IMR-90 (cell line): ENCODE measurements around the gene LRP1B. TPM values are rescaled to one million over a fixed set of nuclear protein-coding genes. Genes with fewer than 3 reads are reported as not detected.

ENCODE experiments used
- ATAC-seq: fragments of 200-7000 bp; cut with Tn5 transposase; 2 replicates; pipeline ENCODE4 v1.9.1; 2020; ENCODE audit warnings: low read depth, mild to moderate bottlenecking, moderate library complexity
- BruUV-seq: library from RNA; stranded (reverse); fragments of 400-500 nt; replicated peaks from 2 replicates; lab custom pipeline; 2021; lab: Mats Ljungman, UMichigan
- CTCF ChIA-PET: fragments of 300-600 bp; formaldehyde crosslinking; extraction: SDS; loops from one replicate; lab custom pipeline; 2021; ENCODE audit warnings: antibody characterized with exemption; lab: Yijun Ruan, JAX
- POLR2A ChIA-PET: fragments of 300-600 bp; sonication (Branson Sonifier 250); formaldehyde crosslinking; loops from one replicate; lab custom pipeline; 2022; ENCODE audit warnings: antibody characterized with exemption; ENCODE audit not compliant: unreplicated experiment; lab: Charles Lee
- DNase-seq: peaks from one replicate; pipeline ENCODE4 v3.0.0; 2013
- H2AFZ ChIP-seq: replicated peaks from 2 replicates; pipeline ENCODE3; 2013; ENCODE audit warnings: low read length, mild to moderate bottlenecking; ENCODE audit not compliant: poor library complexity
- H2AK5ac ChIP-seq: 2 replicates; pipeline ENCODE4 v1.6.1; 2013; ENCODE audit warnings: low read depth, low read length, inconsistent platforms
- H2AK9ac ChIP-seq: replicated peaks from 2 replicates; pipeline ENCODE3; 2013; ENCODE audit warnings: mild to moderate bottlenecking, low read depth, low read length, moderate library complexity; ENCODE audit not compliant: poor library complexity
- H2BK120ac ChIP-seq: 2 replicates; pipeline ENCODE4 v1.6.1; 2013; ENCODE audit warnings: low read depth, low read length, inconsistent platforms
- H2BK15ac ChIP-seq: 3 replicates; pipeline ENCODE4 v1.6.1; 2013; ENCODE audit warnings: low read depth, low read length, inconsistent platforms
- H2BK20ac ChIP-seq: 2 replicates; pipeline ENCODE4 v1.6.1; 2013; ENCODE audit warnings: low read depth, mild to moderate bottlenecking, inconsistent platforms, low read length, moderate library complexity
- H2BK5ac ChIP-seq: 2 replicates; pipeline ENCODE4 v1.6.1; 2013; ENCODE audit warnings: mild to moderate bottlenecking, low read depth, low read length, inconsistent platforms; ENCODE audit not compliant: poor library complexity, severe bottlenecking
- H3K14ac ChIP-seq: replicated peaks from 2 replicates; pipeline ENCODE4 v1.6.1; 2013; ENCODE audit warnings: low read depth, low read length, inconsistent platforms
- H3K18ac ChIP-seq: 2 replicates; pipeline ENCODE4 v1.6.1; 2013; ENCODE audit warnings: low read depth, low read length, control low read depth
- H3K23ac ChIP-seq: 2 replicates; pipeline ENCODE4 v1.6.1; 2013; ENCODE audit warnings: low read depth, low read length, inconsistent platforms
- H3K27ac ChIP-seq: 2 replicates; pipeline ENCODE4 v1.5.1; 2013; ENCODE audit warnings: mild to moderate bottlenecking, control low read depth, low read length; ENCODE audit not compliant: insufficient read depth
- H3K27me3 ChIP-seq: 2 replicates; pipeline ENCODE4 v1.6.1; 2013; ENCODE audit warnings: low read length; ENCODE audit not compliant: control insufficient read depth, insufficient read depth
- H3K36me3 ChIP-seq: 2 replicates; pipeline ENCODE4 v1.6.1; 2013; ENCODE audit warnings: low read length, mixed read lengths; ENCODE audit not compliant: control insufficient read depth, insufficient read depth
- H3K4ac ChIP-seq: 2 replicates; pipeline ENCODE4 v1.6.1; 2013; ENCODE audit warnings: low read depth, low read length, inconsistent platforms
- H3K4me1 ChIP-seq: 2 replicates; pipeline ENCODE4 v1.6.1; 2013; ENCODE audit warnings: low read length, mixed read lengths; ENCODE audit not compliant: control insufficient read depth, insufficient read depth
- H3K4me2 ChIP-seq: 2 replicates; pipeline ENCODE4 v1.6.1; 2013; ENCODE audit warnings: low read depth, mild to moderate bottlenecking, control low read depth, low read length, moderate library complexity
- H3K4me3 ChIP-seq: 2 replicates; pipeline ENCODE4 v1.5.1; 2013; ENCODE audit warnings: low read depth, mild to moderate bottlenecking, control low read depth, low read length, moderate library complexity; ENCODE audit not compliant: insufficient read depth
- H3K56ac ChIP-seq: 2 replicates; pipeline ENCODE4 v1.6.1; 2013; ENCODE audit warnings: low read length, inconsistent platforms; ENCODE audit not compliant: insufficient read depth; ENCODE audit errors: extremely low read depth
- H3K79me1 ChIP-seq, 2 experiments: 2 replicates each; pipeline ENCODE4 v1.6.1; 2013; ENCODE audit warnings: low read length in 2 of 2, inconsistent platforms in 1 of 2, low read depth in 1 of 2
- H3K9ac ChIP-seq: 2 replicates; pipeline ENCODE4 v1.6.1; 2013; ENCODE audit warnings: low read depth, low read length, control low read depth
- H3K9me1 ChIP-seq: 2 replicates; pipeline ENCODE4 v1.6.1; 2013; ENCODE audit warnings: low read length, inconsistent platforms; ENCODE audit not compliant: insufficient read depth
- H3K9me3 ChIP-seq: 2 replicates; pipeline ENCODE4 v1.6.1; 2013; ENCODE audit warnings: low read length; ENCODE audit not compliant: control insufficient read depth, insufficient read depth
- H4K20me1 ChIP-seq: 2 replicates; pipeline ENCODE4 v1.6.1; 2013; ENCODE audit warnings: low read length, inconsistent platforms; ENCODE audit not compliant: insufficient read depth
- H4K5ac ChIP-seq: 2 replicates; pipeline ENCODE4 v1.6.1; 2013; ENCODE audit warnings: mild to moderate bottlenecking, low read depth, low read length, control low read depth
- H4K8ac ChIP-seq, 2 experiments: 2 replicates each; pipeline ENCODE4 v1.6.1; 2013; ENCODE audit warnings: low read depth in 2 of 2, low read length in 2 of 2, control low read depth in 1 of 2, inconsistent platforms in 1 of 2
- H4K91ac ChIP-seq: 2 replicates; pipeline ENCODE4 v1.6.1; 2013; ENCODE audit warnings: low read depth, low read length, inconsistent platforms; ENCODE audit not compliant: insufficient read depth
- FOS ChIP-seq: fragments of 150-350 bp; IDR thresholded peaks from 2 replicates; pipeline ENCODE4 v1.6.1; 2016; ENCODE audit warnings: low read depth, low read length
- RCOR1 ChIP-seq: IDR thresholded peaks from 2 replicates; pipeline ENCODE4 v1.6.1; 2012; ENCODE audit warnings: mild to moderate bottlenecking, low read length, improper control_type of control experiment; ENCODE audit not compliant: insufficient replicate concordance
- WGBS, 2 experiments: methylation state at CpG; one replicate each; pipeline versions ENCODE4 v1.1.5 to v1.1.7; 2013; ENCODE audit warnings: missing lambda C conversion rate in 2 of 2; ENCODE audit not compliant: insufficient read length in 1 of 2; ENCODE audit errors: extremely low coverage in 2 of 2; 5-methylcytosine and 5-hydroxymethylcytosine counted together
- dilution Hi-C: fragments of 300-500 bp; cut with HindIII; formaldehyde crosslinking; loops from one replicate; pipeline ENCODE4 v1.14.3; 2018; ENCODE audit warnings: low sequenced_read_pairs; ENCODE audit not compliant: unreplicated experiment
- in situ Hi-C: fragments of 300-500 bp; cut with MboI; formaldehyde crosslinking; loops from 3 replicates; pipeline ENCODE4 v1.14.3; 2019; ENCODE audit warnings: low sequenced_read_pairs, inconsistent platforms, mixed read lengths
- intact Hi-C: fragments of 100-400 bp; cut with micrococcal nuclease; formaldehyde crosslinking; loops from 2 replicates; pipeline ENCODE4 v1.10.0; 2022
- polyA plus RNA-seq, 3 experiments: library from polyadenylated mRNA; depleted of rRNA; stranded (reverse); fragments of >200 nt; gene quantifications; 2 replicates each; pipeline ENCODE4 v1.2.3, GENCODE V29; 2012; ENCODE audit warnings: low replicate concordance in 1 of 3
- total RNA-seq: library from RNA; depleted of rRNA; stranded (reverse); fragments of >200 nt; gene quantifications from 2 replicates; pipeline ENCODE4 v1.2.3, GENCODE V29; 2012

Gene LRP1B
- total and polyA plus RNA-seq, 2 of the 4 experiments (the other 2 are of a cell fraction) = under 0.01 to 0.02 TPM

- no peak overlapping the region for H3K23ac ChIP-seq
- no peak overlapping the region for H4K91ac ChIP-seq
- ATAC-seq (no peak), DNase-seq (peak; percentile 60)
- H4K5ac ChIP-seq = no peak overlapping the region
- no peak overlapping the region for H2BK120ac ChIP-seq
- H3K18ac ChIP-seq = no peak overlapping the region
- no peaks in the 10 kb centered on the region for H3K79me1 ChIP-seq
- H2AFZ ChIP-seq = no peak overlapping the region
- no peak overlapping the region for H3K9ac ChIP-seq
- in situ Hi-C loops = no loop called here
- H3K27me3 ChIP-seq = no peaks in the 10 kb centered on the region
- no peak overlapping the region for H2BK5ac ChIP-seq
- H4K20me1 ChIP-seq = no peaks in the 10 kb centered on the region
- no peak overlapping the region for H2AK9ac ChIP-seq
- H3K56ac ChIP-seq = no peak overlapping the region
- no peak overlapping the region for H3K4me3 ChIP-seq
- H3K27ac ChIP-seq = no peak overlapping the region
- H3K9me1 ChIP-seq = no peaks in the 10 kb centered on the region
- H3K4me1 ChIP-seq = no peaks in the 10 kb centered on the region
- no peaks in the 10 kb centered on the region for H3K9me3 ChIP-seq
- no peak overlapping the region for H2AK5ac ChIP-seq
- ChIA-PET POLR2A (interaction anchor here (0.7 kb wide), 1 partner anchor 24 kb away, joined by 3 read pairs; no protein-coding TSS in a partner anchor), CTCF (interaction anchor here (0.7 kb wide), 1 partner anchor 45 kb away, joined by 3 read pairs; no protein-coding TSS in a partner anchor)
- no peak overlapping the region for H2BK20ac ChIP-seq
- H4K8ac ChIP-seq = no peak overlapping the region
- dilution Hi-C loops = no loop called here
- TF ChIP-seq RCOR1 (no peak), FOS (peak; percentile 42; the same call in 1 of the 2 replicates)
- no CpG with 5 or more reads among the region's 2 CpGs for WGBS, 2 experiments
- no peak overlapping the region for H3K4me2 ChIP-seq
- H3K36me3 ChIP-seq = no peaks in the 10 kb centered on the region
- intact Hi-C loops = no loop called here
- H3K14ac ChIP-seq = no peak overlapping the region
- H3K4ac ChIP-seq = no peak overlapping the region
- H2BK15ac ChIP-seq = no peak overlapping the region
- BruUV-seq = no TSS peak
These were observed 1624.2 kb downstream of the LRP1B start for GRCh38 chr2:140506606-140507005.
